Mesothelial cell of epicardium (in vitro differentiated cells): ENCODE results near the gene SEMA3F. TPM values are rescaled to one million over a fixed set of nuclear protein-coding genes. Genes with fewer than 3 reads are reported as not detected.

Experiments used
- DNase-seq, 2 experiments: peaks; one replicate each; pipeline ENCODE4 v3.0.0; 2021; ENCODE audit warnings: low spot score in 2 of 2; ENCODE audit not compliant: unreplicated experiment in 2 of 2
- H3K27ac Mint-ChIP-seq: 2 replicates; pipeline ENCODE4 v1.8.0; 2021; ENCODE audit warnings: mixed read lengths
- H3K27me3 Mint-ChIP-seq: 2 replicates; pipeline ENCODE4 v1.8.0; 2021; ENCODE audit warnings: low read depth, mixed read lengths
- H3K36me3 Mint-ChIP-seq: 2 replicates; pipeline ENCODE4 v1.8.0; 2021; ENCODE audit warnings: mixed read lengths
- H3K4me1 Mint-ChIP-seq: 2 replicates; pipeline ENCODE4 v1.8.0; 2021; ENCODE audit warnings: mixed read lengths
- H3K4me3 Mint-ChIP-seq: 2 replicates; pipeline ENCODE4 v1.8.0; 2021; ENCODE audit warnings: mild to moderate bottlenecking, moderate library complexity, mixed read lengths
- H3K9me3 Mint-ChIP-seq: 2 replicates; pipeline ENCODE4 v1.8.0; 2021; ENCODE audit warnings: mixed read lengths
- total RNA-seq: library from RNA; stranded (reverse); gene quantifications from 3 replicates; pipeline ENCODE4 v1.2.1, GENCODE V29; 2021
- TF ChIP-seq, protein P1 (sequence below): fragments of 200-600 bp; sonication (generic); IDR thresholded peaks from one replicate; pipeline ENCODE4 v1.5.0; 2021; ENCODE audit warnings: antibody characterized with exemption; ENCODE audit not compliant: unreplicated experiment

SEMA3F gene
- total RNA-seq, 1 donor from 2014 or later, result 99.1 TPM

DNA sequence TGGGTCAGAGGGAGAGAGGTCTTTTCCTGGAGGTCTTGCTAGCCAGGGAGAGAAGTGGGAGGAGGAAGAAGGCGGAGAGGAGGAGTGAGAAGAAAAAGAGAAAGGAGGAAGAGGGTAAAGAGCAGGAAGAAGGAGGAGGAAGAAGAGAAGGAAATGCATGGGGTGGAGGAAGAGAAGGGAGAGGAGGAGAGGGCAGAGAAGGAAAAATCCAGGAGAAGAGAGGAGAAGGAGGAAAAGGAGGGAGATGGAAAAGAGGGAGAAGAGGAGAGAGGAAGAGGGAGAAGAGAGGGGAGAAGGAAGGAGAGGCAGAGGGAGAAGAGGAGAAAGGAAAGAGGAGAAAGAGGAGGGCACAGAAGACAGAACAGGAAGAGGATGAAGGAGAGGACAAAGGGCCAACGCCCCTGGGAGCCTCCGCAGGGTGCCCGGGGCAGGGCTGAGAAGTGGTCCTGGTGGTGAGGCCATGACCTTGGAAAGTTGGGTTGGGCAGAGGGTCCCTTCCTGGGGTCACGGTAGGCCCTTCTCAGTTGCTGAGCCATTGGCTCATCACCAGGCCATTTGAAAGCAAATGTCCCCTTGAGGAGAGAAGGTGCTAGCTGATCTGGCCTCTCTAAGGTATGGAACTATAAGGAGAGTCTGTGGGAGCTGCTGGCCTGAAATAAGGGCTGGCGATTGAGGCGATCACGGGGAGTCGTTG, 1.2 kb upstream of the SEMA3F start:
- Mint-ChIP-seq H3K9me3 (no peaks in the 10 kb centered on the region), H3K27ac (peak overlapping the region; percentile 72), H3K4me1 (peaks cover 74% of the 10 kb centered on the region), H3K27me3 (peaks cover 2% of the 10 kb centered on the region), H3K4me3 (peak overlapping the region; percentile 64), H3K36me3 (no peaks in the 10 kb centered on the region)
- TF ChIP-seq, protein P1, sequence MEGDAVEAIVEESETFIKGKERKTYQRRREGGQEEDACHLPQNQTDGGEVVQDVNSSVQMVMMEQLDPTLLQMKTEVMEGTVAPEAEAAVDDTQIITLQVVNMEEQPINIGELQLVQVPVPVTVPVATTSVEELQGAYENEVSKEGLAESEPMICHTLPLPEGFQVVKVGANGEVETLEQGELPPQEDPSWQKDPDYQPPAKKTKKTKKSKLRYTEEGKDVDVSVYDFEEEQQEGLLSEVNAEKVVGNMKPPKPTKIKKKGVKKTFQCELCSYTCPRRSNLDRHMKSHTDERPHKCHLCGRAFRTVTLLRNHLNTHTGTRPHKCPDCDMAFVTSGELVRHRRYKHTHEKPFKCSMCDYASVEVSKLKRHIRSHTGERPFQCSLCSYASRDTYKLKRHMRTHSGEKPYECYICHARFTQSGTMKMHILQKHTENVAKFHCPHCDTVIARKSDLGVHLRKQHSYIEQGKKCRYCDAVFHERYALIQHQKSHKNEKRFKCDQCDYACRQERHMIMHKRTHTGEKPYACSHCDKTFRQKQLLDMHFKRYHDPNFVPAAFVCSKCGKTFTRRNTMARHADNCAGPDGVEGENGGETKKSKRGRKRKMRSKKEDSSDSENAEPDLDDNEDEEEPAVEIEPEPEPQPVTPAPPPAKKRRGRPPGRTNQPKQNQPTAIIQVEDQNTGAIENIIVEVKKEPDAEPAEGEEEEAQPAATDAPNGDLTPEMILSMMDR, result no peak
- no peak for DNase-seq

DNA sequence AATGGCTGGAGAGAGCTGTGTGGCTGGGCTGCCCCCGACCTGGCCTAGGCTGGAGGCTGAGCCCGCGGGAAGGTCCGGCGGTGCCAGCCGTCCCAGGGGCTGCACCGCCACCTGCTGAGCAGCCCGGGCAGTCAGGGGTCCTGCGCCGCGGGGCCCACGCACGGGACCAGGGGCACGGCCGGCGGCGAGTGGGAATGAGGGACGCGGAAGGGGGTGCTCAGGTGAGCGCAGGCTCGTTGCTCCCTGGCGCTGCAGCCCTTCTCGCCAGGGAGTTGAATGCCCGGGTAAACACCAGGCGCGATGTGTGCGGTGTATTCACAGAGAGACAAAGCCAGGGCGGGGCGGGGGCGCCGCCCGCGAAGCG, 666 bp upstream of the SEMA3F start:
- peaks cover 75% of the 10 kb centered on the region for H3K4me1 Mint-ChIP-seq
- peak in 1 of 2 experiments; percentile 62 for DNase-seq
- H3K4me3 Mint-ChIP-seq, result peak overlapping the region; percentile 64
- H3K27ac Mint-ChIP-seq, result peak overlapping the region; percentile 72
- TF ChIP-seq, protein P1, result no peak
- H3K36me3 Mint-ChIP-seq, result no peaks in the 10 kb centered on the region
- peaks cover 2% of the 10 kb centered on the region for H3K27me3 Mint-ChIP-seq
- H3K9me3 Mint-ChIP-seq, result no peaks in the 10 kb centered on the region

DNA sequence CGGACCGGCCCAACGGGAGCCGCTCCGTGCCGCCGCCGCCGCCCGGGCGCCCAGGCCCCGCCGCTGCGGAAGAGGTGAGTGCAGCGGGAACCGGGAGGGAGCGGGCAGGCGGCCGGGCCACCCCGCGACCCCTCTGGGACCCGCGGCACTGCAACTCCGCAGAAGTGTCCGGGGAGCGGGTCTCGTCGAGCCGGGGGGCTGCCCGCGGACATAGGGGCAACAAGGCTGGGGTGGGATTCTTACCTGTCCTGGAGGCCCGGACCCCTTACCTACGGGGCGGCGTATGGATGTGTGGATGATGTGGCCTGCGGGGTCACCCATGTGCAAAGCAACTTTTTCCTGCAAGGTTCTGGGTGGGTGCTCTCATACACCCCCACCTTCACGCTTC, 361 bp downstream of the SEMA3F start:
- Mint-ChIP-seq H3K36me3 (peaks cover 4% of the 10 kb centered on the region), H3K9me3 (no peaks in the 10 kb centered on the region), H3K4me1 (peaks cover 78% of the 10 kb centered on the region), H3K4me3 (peak overlapping the region; percentile 92), H3K27me3 (peaks cover 2% of the 10 kb centered on the region), H3K27ac (peak overlapping the region; percentile 86)
- no peak for DNase-seq
- TF ChIP-seq, protein P1, result no peak

DNA sequence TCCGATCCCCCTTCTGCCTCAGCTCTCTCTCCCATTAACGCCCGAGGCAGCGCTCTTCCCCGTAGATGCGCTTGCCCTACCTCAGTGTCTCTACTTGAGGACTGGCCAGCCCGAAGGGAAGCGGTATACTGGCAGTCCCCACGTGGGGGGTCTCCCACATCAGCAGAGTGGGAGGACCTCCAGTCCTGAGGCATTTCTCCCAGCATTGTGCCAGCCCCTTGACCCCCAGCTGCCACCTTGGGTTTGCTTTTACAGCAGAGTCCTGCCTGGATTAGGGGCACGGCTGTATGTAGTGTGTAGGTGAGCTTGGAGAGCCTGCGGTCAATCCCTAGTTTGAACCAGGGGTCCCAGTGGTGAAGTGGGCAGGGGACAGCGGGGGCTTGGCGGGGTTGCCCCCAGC, 767 bp downstream of the SEMA3F start:
- Mint-ChIP-seq H3K27me3 (peaks cover 2% of the 10 kb centered on the region), H3K9me3 (no peaks in the 10 kb centered on the region), H3K4me1 (peaks cover 76% of the 10 kb centered on the region), H3K4me3 (peak overlapping the region; percentile 92), H3K36me3 (peaks cover 4% of the 10 kb centered on the region), H3K27ac (peak overlapping the region; percentile 86)
- TF ChIP-seq, protein P1, result no peak
- DNase-seq, result no peak

DNA sequence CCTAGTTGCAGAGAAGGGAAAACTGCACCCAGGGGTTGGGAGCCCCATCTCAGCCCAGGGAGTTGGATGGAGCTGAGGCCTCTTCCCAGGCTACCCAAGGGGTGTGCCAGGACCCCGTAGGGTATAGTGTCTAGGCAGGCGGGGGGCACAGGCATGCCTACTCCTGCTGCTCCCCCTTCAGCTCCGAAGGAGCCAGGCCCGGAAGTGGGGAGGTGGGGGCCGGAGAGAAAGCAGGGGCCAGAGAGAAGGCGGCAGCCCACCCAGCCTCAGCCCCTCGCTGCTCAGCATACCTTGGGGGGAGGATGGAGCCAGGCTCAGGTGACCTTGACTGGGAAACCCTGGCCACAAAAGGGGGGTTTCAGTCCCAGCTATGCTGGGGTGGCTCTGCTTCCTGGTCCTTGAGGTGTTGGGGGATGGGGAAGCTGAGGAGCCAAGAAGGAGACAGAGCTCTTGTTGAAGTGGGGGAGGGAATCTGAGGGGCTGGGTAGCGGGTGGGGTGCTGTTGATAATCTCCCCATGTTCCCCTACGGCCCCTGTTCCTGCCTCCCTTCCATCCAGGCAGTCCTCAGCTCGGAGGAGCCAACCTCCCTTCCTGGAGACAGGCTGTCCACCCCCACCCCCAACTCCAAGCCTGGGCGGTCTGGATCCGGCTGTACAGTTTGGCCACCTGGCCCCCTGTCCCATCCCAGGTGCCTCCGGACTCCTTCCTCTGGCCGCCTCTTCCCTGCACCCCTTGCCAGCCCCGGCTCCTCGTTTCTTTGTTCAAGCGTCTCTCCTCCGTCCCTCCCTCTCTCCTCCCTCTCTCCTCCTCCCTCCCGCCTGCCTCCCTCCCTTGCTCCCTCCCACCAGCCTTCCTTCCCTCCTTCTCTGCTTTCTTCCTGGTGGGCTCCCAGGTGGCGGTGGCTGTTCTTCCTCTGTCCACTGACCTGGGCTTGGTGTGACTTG, 1.7 kb downstream of the SEMA3F start:
- H3K4me1 Mint-ChIP-seq, result peaks cover 76% of the 10 kb centered on the region
- H3K9me3 Mint-ChIP-seq, result no peaks in the 10 kb centered on the region
- H3K4me3 Mint-ChIP-seq, result peak overlapping the region; percentile 92
- H3K27ac Mint-ChIP-seq, result peak overlapping the region; percentile 86
- H3K27me3 Mint-ChIP-seq, result peaks cover 2% of the 10 kb centered on the region
- no peak for DNase-seq
- H3K36me3 Mint-ChIP-seq, result peaks cover 5% of the 10 kb centered on the region
- TF ChIP-seq, protein P1, result no peak
